PC-9 (cell line): ENCODE results near the gene COMT. TPM values are rescaled to one million over a fixed set of nuclear protein-coding genes. Genes with fewer than 3 reads are reported as not detected.
A peak's percentile ranks its signal among the peaks of the same experiment; 100 is the strongest.

Experiments used
- BruUV-seq: library from RNA; stranded (reverse); fragments of 400-500 nt; replicated peaks from 2 replicates; lab custom pipeline; 2021; lab: Mats Ljungman, UMichigan
- CTCF ChIA-PET: fragments of 300-600 bp; sonication (Branson Sonifier 250); formaldehyde crosslinking; loops from one replicate; lab custom pipeline; 2022; ENCODE audit warnings: antibody characterized with exemption; lab: Charles Lee
- POLR2A ChIA-PET: fragments of 300-600 bp; sonication (Branson Sonifier 250); formaldehyde crosslinking; loops from one replicate; lab custom pipeline; 2022; ENCODE audit warnings: antibody characterized with exemption; ENCODE audit not compliant: unreplicated experiment; lab: Charles Lee
- DNase-seq, 2 experiments: peaks; one replicate each; pipeline versions ENCODE4 v3.0.0 to v3.0.0-alpha.2; 2015 to 2022; ENCODE audit warnings: mixed read lengths in 1 of 2
- H2AFZ ChIP-seq: fragments of 200-600 bp; sonication (generic); 2 replicates; pipeline ENCODE4 v1.8.1; 2017; ENCODE audit warnings: antibody characterized with exemption
- H3F3A ChIP-seq: fragments of 200-600 bp; sonication (generic); 2 replicates; pipeline ENCODE4 v1.8.1; 2017; ENCODE audit warnings: antibody characterized with exemption, mild to moderate bottlenecking, low read depth; ENCODE audit not compliant: insufficient read depth
- H3K27ac ChIP-seq: fragments of 200-600 bp; sonication (generic); 2 replicates; pipeline ENCODE4 v1.6.1; 2016; ENCODE audit warnings: mixed run types
- H3K27me3 ChIP-seq: fragments of 200-600 bp; sonication (generic); 2 replicates; pipeline ENCODE4 v1.6.1; 2016; ENCODE audit warnings: low read depth, mixed run types; ENCODE audit not compliant: insufficient read depth
- H3K36me3 ChIP-seq: fragments of 200-600 bp; sonication (generic); 2 replicates; pipeline ENCODE4 v1.6.1; 2016; ENCODE audit warnings: low read depth, mixed run types
- H3K4me1 ChIP-seq: fragments of 200-600 bp; sonication (generic); replicated peaks from 2 replicates; pipeline ENCODE4 v1.6.1; 2016; ENCODE audit warnings: mixed run types; ENCODE audit not compliant: insufficient read depth
- H3K4me2 ChIP-seq: fragments of 200-600 bp; sonication (generic); 2 replicates; pipeline ENCODE4 v1.6.1; 2017; ENCODE audit warnings: mixed run types
- H3K4me3 ChIP-seq: fragments of 200-600 bp; sonication (generic); 2 replicates; pipeline ENCODE4 v1.6.1; 2016; ENCODE audit warnings: mixed run types
- H3K79me2 ChIP-seq: fragments of 200-600 bp; sonication (generic); 2 replicates; pipeline ENCODE4 v1.6.1; 2017; ENCODE audit warnings: low read depth, mixed run types
- H3K9me2 ChIP-seq: fragments of 200-600 bp; sonication (generic); 2 replicates; pipeline ENCODE4 v1.8.1; 2017; ENCODE audit warnings: mild to moderate bottlenecking; ENCODE audit not compliant: insufficient read depth
- H3K9me3 ChIP-seq: fragments of 200-600 bp; sonication (generic); 2 replicates; pipeline ENCODE4 v1.8.1; 2016; ENCODE audit warnings: low read depth; ENCODE audit not compliant: insufficient read depth
- H4K20me1 ChIP-seq: fragments of 200-600 bp; sonication (generic); 2 replicates; pipeline ENCODE4 v1.8.1; 2017; ENCODE audit not compliant: insufficient read depth
- EZH2 ChIP-seq: fragments of 200-600 bp; sonication (generic); IDR thresholded peaks from 2 replicates; pipeline ENCODE4 v1.8.0; 2017; ENCODE audit warnings: antibody characterized with exemption, low read depth
- intact Hi-C: fragments of 100-400 bp; cut with micrococcal nuclease; formaldehyde crosslinking; loops from one replicate; pipeline ENCODE4 v1.10.0; 2022; ENCODE audit not compliant: unreplicated experiment
- total RNA-seq: library from RNA; stranded (reverse); gene quantifications from 2 replicates; pipeline ENCODE4 v1.2.3, GENCODE V29; 2021
- TF ChIP-seq, protein P1 (sequence below): fragments of 200-600 bp; sonication (generic); conservative IDR thresholded peaks from 2 replicates; pipeline ENCODE4 v1.6.1; 2017; ENCODE audit warnings: mixed run types, antibody characterized with exemption, mild to moderate bottlenecking, moderate library complexity

COMT gene
- total RNA-seq, 1 experiment from 2014 or later, result 99.9 TPM

DNA sequence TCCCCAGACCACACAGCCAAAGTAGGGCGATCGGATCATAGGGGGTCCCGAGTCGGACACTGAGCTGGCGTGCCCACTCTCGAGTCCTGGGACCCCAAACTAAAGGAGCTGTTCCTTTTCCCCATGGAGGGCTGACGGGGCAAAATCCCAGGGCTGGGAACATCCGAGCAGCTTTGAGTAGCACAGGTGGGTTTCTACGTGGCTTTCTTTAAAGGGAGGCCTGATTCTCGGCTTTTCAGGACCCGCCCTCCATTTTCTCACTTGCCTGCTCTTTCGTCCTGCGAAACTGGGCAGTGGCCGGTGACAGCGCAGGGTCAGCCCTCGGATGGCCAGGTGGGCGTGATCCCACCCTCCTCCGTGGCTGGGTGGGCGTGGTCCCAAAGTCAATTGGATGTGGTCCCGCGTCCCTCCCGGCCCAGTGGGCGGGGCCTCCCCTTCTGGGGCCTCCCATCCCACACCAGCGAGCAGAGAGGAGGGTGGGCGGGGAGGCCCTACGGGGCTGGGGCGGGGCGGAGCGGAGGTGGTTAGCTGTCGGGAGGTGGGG, 17.5 kb downstream of the COMT start:
- Histone ChIP-seq H3K36me3 (no peaks in the 10 kb centered on the region), H3K27ac (no peak overlapping the region), H3K4me3 (no peak overlapping the region), H3K4me1 (peaks cover 13% of the 10 kb centered on the region), H3F3A (peaks cover 6% of the 10 kb centered on the region; the same call in 1 of the 2 replicates), H2AFZ (no peak overlapping the region), H3K4me2 (no peak overlapping the region), H3K9me2 (no peaks in the 10 kb centered on the region), H3K9me3 (no peaks in the 10 kb centered on the region), H3K79me2 (0 out of 2 replicates have a peak, but pooled peaks cover 8% of the 10 kb centered on the region), H3K27me3 (no peaks in the 10 kb centered on the region), H4K20me1 (no peaks in the 10 kb centered on the region)
- CTCF ChIA-PET, result no interaction called here
- no TSS peak for BruUV-seq
- intact Hi-C loops, result no loop called here
- TF ChIP-seq, protein P1, sequence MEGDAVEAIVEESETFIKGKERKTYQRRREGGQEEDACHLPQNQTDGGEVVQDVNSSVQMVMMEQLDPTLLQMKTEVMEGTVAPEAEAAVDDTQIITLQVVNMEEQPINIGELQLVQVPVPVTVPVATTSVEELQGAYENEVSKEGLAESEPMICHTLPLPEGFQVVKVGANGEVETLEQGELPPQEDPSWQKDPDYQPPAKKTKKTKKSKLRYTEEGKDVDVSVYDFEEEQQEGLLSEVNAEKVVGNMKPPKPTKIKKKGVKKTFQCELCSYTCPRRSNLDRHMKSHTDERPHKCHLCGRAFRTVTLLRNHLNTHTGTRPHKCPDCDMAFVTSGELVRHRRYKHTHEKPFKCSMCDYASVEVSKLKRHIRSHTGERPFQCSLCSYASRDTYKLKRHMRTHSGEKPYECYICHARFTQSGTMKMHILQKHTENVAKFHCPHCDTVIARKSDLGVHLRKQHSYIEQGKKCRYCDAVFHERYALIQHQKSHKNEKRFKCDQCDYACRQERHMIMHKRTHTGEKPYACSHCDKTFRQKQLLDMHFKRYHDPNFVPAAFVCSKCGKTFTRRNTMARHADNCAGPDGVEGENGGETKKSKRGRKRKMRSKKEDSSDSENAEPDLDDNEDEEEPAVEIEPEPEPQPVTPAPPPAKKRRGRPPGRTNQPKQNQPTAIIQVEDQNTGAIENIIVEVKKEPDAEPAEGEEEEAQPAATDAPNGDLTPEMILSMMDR, result no peak
- TF ChIP-seq EZH2, result no peak
- POLR2A ChIA-PET, result no interaction called here
- DNase-seq, result peak in 1 of 2 experiments; percentile 73

DNA sequence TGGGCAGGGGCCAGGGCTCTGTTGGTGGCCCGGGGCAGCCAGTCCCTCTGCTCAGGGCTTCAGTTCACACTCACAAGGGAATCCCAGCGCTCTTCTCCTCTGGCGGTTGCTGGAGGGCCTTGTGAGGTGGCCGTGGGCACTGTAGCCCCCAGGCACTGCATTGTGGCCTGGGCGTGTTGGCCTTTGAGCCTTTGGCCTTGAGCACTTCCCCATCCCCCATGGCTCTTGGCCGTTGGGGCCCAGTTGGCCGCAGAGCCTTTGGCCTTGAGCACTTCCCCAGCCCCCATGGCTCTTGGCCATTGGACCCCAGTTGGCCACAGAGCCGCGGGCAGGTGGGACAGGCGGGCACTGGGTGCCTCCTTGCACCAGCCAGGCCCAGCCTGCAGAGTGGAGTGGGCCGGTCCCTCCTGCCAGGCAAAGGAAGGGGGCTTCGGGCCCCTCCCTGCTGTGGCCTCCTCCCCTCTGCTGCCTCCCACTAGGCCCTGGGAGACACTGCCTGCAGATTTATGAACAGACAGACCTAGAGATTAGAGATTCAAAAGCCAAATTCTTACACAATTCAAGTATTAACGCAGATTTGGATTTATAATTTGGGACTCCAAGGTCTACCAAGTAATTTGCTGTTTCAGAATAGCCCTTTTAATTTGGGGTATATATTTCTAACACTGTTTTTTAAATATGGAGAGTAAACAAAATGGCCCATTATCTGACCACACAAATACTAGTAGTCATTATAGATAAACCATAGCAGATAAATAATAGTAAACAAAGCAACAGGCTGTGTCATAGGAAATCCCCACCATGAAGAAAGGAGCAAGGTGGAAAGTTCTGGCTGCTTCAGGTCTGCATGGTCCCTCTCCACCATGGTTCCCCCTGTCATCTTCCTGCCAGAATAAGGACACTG, 18.3 kb downstream of the COMT start:
- H3K9me3 ChIP-seq, result no peaks in the 10 kb centered on the region
- no peak for TF ChIP-seq EZH2
- TF ChIP-seq, protein P1, result no peak
- no peaks in the 10 kb centered on the region for H3K27me3 ChIP-seq
- no peaks in the 10 kb centered on the region for H3K9me2 ChIP-seq
- intact Hi-C loops, result loop anchor here (10.0 kb wide), 1 partner anchor 325 kb away; no protein-coding TSS in a partner anchor
- no peaks in the 10 kb centered on the region for H3K36me3 ChIP-seq
- H3K4me1 ChIP-seq, result peaks cover 15% of the 10 kb centered on the region
- BruUV-seq, result no TSS peak
- ChIA-PET POLR2A (no interaction called here), CTCF (no interaction called here)
- DNase-seq, result no peak
- H3K4me3 ChIP-seq, result no peak overlapping the region
- H4K20me1 ChIP-seq, result no peaks in the 10 kb centered on the region
- H3K4me2 ChIP-seq, result no peak overlapping the region
- H2AFZ ChIP-seq, result no peak overlapping the region
- H3K27ac ChIP-seq, result no peak overlapping the region
- peaks cover 15% of the 10 kb centered on the region; the same call in 1 of the 2 replicates for H3K79me2 ChIP-seq
- H3F3A ChIP-seq, result peaks cover 6% of the 10 kb centered on the region; the same call in 1 of the 2 replicates

DNA sequence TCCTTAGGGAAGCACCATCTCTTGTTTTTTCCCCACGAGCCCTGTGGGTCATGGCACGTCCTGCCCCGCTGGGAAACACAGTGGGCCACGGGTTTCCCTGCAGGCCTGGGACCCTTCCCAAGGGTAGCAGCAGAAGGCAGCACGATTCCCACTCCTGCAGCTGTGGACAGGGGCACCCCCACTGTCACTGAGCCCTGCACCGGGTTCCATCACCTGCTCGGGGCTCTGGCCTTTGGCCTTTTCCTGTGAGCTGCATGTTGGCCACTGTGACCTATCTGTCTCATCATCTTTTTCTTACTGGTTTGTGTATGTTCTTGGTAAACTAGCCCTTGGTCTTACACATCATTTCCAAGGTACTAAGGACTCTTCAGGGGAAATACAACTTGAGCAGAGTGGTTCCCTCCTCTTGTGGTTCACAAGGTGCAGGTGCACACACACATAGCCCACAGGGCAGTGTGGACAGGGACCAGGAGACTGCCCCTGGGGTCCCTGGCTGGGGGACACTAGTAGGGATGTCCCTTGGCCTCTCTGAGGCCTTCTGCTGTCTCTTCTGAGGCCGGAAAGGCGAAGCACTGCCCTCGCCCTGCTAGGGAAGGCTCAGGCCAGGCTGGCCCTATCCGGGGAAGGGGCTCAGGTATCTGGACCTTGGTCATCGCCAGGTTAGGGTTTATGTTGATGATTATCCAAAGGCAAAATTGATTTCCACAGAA, 19.1 kb downstream of the COMT start:
- BruUV-seq, result no TSS peak
- Histone ChIP-seq H3K9me2 (no peaks in the 10 kb centered on the region), H3K4me3 (no peak overlapping the region), H3K9me3 (no peaks in the 10 kb centered on the region), H3K36me3 (no peaks in the 10 kb centered on the region), H3K27ac (no peak overlapping the region), H3K4me2 (no peak overlapping the region), H2AFZ (no peak overlapping the region), H4K20me1 (no peaks in the 10 kb centered on the region), H3K27me3 (no peaks in the 10 kb centered on the region), H3F3A (peaks cover 6% of the 10 kb centered on the region; the same call in 1 of the 2 replicates), H3K79me2 (peaks cover 15% of the 10 kb centered on the region; the same call in 1 of the 2 replicates), H3K4me1 (peaks cover 15% of the 10 kb centered on the region)
- intact Hi-C loops, result loop anchor here (10.0 kb wide), 1 partner anchor 324 kb away; no protein-coding TSS in a partner anchor
- ChIA-PET CTCF (no interaction called here), POLR2A (interaction anchor here (0.6 kb wide), 1 partner anchor 107 kb away, joined by 3 read pairs; no protein-coding TSS in a partner anchor)
- TF ChIP-seq, protein P1, result no peak
- DNase-seq, result no peak
